GM12878 (cell line): Measurements from ENCODE around the gene PLOD2. TPM values are rescaled to one million over a fixed set of nuclear protein-coding genes. Genes with fewer than 3 reads are reported as not detected.

ENCODE experiments used
- ATAC-seq: fragments of 200-7000 bp; cut with Tn5 transposase; 3 replicates; pipeline ENCODE4 v1.9.1; 2020; ENCODE audit warnings: mild to moderate bottlenecking, moderate library complexity
- BruUV-seq: library from RNA; stranded (reverse); fragments of 400-500 nt; replicated peaks from 2 replicates; lab custom pipeline; 2021; lab: Mats Ljungman, UMichigan
- CTCF ChIA-PET: fragments of 300-600 bp; sonication (Branson Sonifier 250); formaldehyde crosslinking; extraction: SDS; loops from one replicate; lab custom pipeline; 2021; ENCODE audit warnings: inconsistent platforms; lab: Yijun Ruan, JAX
- POLR2A ChIA-PET: fragments of 350-600 bp; formaldehyde crosslinking; extraction: SDS; loops from one replicate; lab custom pipeline; 2021; ENCODE audit warnings: inconsistent platforms; lab: Charles Lee
- RAD21 ChIA-PET: fragments of 300-600 bp; sonication (Branson Sonifier 250); formaldehyde crosslinking; loops from one replicate; lab custom pipeline; 2023; ENCODE audit warnings: antibody characterized with exemption; ENCODE audit not compliant: unreplicated experiment; lab: Charles Lee
- SMC1A ChIA-PET: fragments of 300-600 bp; sonication (Branson Sonifier 250); formaldehyde crosslinking; loops from one replicate; lab custom pipeline; 2023; ENCODE audit not compliant: unreplicated experiment, uncharacterized antibody; lab: Charles Lee
- DNase-seq: peaks from one replicate; pipeline ENCODE4 v3.0.0-alpha.2; 2011; ENCODE audit warnings: low read depth, low spot score
- FAIRE-seq: peaks from 3 replicates; lab custom pipeline; 2011; peaks lifted over from hg19 to GRCh38; lab: Jason Lieb, UNC
- H2AFZ ChIP-seq: 2 replicates; pipeline ENCODE4 v1.6.0; 2011; ENCODE audit warnings: low read depth, low read length, control low read depth; ENCODE audit not compliant: control insufficient read depth
- H3K27ac ChIP-seq: 2 replicates; pipeline ENCODE4 v1.5.1; 2011; ENCODE audit warnings: control low read depth; ENCODE audit not compliant: control insufficient read depth, insufficient read depth
- H3K27me3 ChIP-seq, 2 experiments: replicated peaks in 1 of 2; 2 replicates each; pipeline versions ENCODE4 v1.6.0 to v1.6.1; 2011; ENCODE audit warnings: low read length in 1 of 2; ENCODE audit not compliant: control insufficient read depth in 2 of 2, insufficient read depth in 2 of 2
- H3K36me3 ChIP-seq, 2 experiments: 2 replicates each; pipeline ENCODE4 v1.5.1; 2011; ENCODE audit warnings: low read length in 1 of 2; ENCODE audit not compliant: control insufficient read depth in 2 of 2, insufficient read depth in 2 of 2
- H3K4me1 ChIP-seq: 2 replicates; pipeline ENCODE4 v1.6.1; 2011; ENCODE audit warnings: mild to moderate bottlenecking, low read length, moderate library complexity, mixed read lengths; ENCODE audit not compliant: control insufficient read depth, insufficient read depth
- H3K4me2 ChIP-seq: 2 replicates; pipeline ENCODE4 v1.6.0; 2011; ENCODE audit warnings: control low read depth; ENCODE audit not compliant: control insufficient read depth, insufficient read depth
- H3K4me3 ChIP-seq: fragments of 200-600 bp; sonication (generic); 2 replicates; pipeline ENCODE4 v1.5.1; 2016
- H3K79me2 ChIP-seq: 2 replicates; pipeline ENCODE4 v1.6.0; 2011; ENCODE audit warnings: low read length; ENCODE audit not compliant: control insufficient read depth, insufficient read depth
- H3K9ac ChIP-seq: 2 replicates; pipeline ENCODE4 v1.8.0; 2011; ENCODE audit warnings: low read length, control low read depth, mixed read lengths; ENCODE audit not compliant: control insufficient read depth, insufficient read depth
- H3K9me3 ChIP-seq: replicated peaks from 3 replicates; pipeline ENCODE4 v1.5.1; 2011; ENCODE audit warnings: mild to moderate bottlenecking, low read length; ENCODE audit not compliant: control insufficient read depth, insufficient read depth
- H4K20me1 ChIP-seq: 2 replicates; pipeline ENCODE4 v1.6.0; 2011; ENCODE audit not compliant: control insufficient read depth, insufficient read depth
- ATF3 ChIP-seq: IDR thresholded peaks from 2 replicates; pipeline ENCODE4 v1.6.1; 2011; ENCODE audit warnings: low read depth, mild to moderate bottlenecking, low read length, moderate library complexity, borderline replicate concordance; ENCODE audit errors: extremely low read depth
- CBX5 ChIP-seq: sonication (generic); IDR thresholded peaks from 2 replicates; pipeline ENCODE4 v1.6.1; 2016; ENCODE audit warnings: low read depth, moderate library complexity, mild to moderate bottlenecking, inconsistent platforms
- CHD1 ChIP-seq: IDR thresholded peaks from 2 replicates; pipeline ENCODE4 v1.6.1; 2012; ENCODE audit warnings: low read depth, low read length, improper control_type of control experiment
- JUNB ChIP-seq: IDR thresholded peaks from 2 replicates; pipeline ENCODE4 v1.6.1; 2016; ENCODE audit warnings: antibody characterized with exemption, mild to moderate bottlenecking
- NR2F1 ChIP-seq: fragments of 450-650 bp; conservative IDR thresholded peaks from 2 replicates; pipeline ENCODE4 v1.6.1; 2017; ENCODE audit warnings: mild to moderate bottlenecking
- TCF12 ChIP-seq: IDR thresholded peaks from 2 replicates; pipeline ENCODE4 v1.6.1; 2011; ENCODE audit warnings: low read depth, mild to moderate bottlenecking, low read length
- USF1 ChIP-seq: IDR thresholded peaks from 2 replicates; pipeline ENCODE4 v1.6.1; 2011; ENCODE audit warnings: borderline replicate concordance, low read depth, mild to moderate bottlenecking, moderate library complexity, mixed read lengths, low read length; ENCODE audit not compliant: insufficient read depth; ENCODE audit errors: extremely low read length
- WGBS: methylation state at CpG from one replicate; pipeline ENCODE4 v1.1.6; 2016; ENCODE audit warnings: low lambda C conversion rate; ENCODE audit not compliant: insufficient replicate concordance, insufficient coverage; ENCODE audit errors: missing lambda C conversion rate; 5-methylcytosine and 5-hydroxymethylcytosine counted together
- in situ Hi-C: fragments of 300-500 bp; cut with MboI; formaldehyde crosslinking; loops from 9 replicates; pipeline ENCODE4 v1.14.3; 2018; ENCODE audit warnings: mixed read lengths
- intact Hi-C: fragments of 100-400 bp; cut with micrococcal nuclease; formaldehyde crosslinking; loops from one replicate; pipeline ENCODE4 v1.14.2; 2022; ENCODE audit not compliant: unreplicated experiment
- polyA plus RNA-seq, 11 experiments: library from polyadenylated mRNA; depleted of rRNA in 4 of 11; unstranded in 6 of 11; stranded (reverse) in 5 of 11; fragments of >200 nt; fragmentation: Nextera tagmentation in 4 of 11; fragmentation: Illumina TruSeq in 1 of 11; extraction: Ambion mirVana in 4 of 11; extraction: Trizol in 1 of 11; gene quantifications; 1 replicate in 1 of 11; 2 replicates in 10 of 11; pipeline versions ENCODE4 v1.2.1 to v1.2.3, GENCODE V29; 2011 to 2016; ENCODE audit warnings: inconsistent platforms in 2 of 11, missing spikeins in 2 of 11, low read depth in 1 of 11
- total RNA-seq, 4 experiments: library from RNA; depleted of rRNA in 3 of 4; stranded (reverse); fragments of >200 nt in 3 of 4; fragmentation: Illumina TruSeq in 1 of 4; extraction: Trizol in 1 of 4; gene quantifications; 2 replicates each; pipeline versions ENCODE4 v1.2.1 to v1.2.3, GENCODE V29; 2013 to 2021
- TF ChIP-seq, protein P1 (sequence below): fragments of 450-650 bp; formaldehyde crosslinking; IDR thresholded peaks from 2 replicates; pipeline ENCODE4 v1.4.0; 2020; ENCODE audit warnings: mild to moderate bottlenecking, moderate library complexity
- TF ChIP-seq, protein P2 (sequence below): fragments of 450-650 bp; IDR thresholded peaks from 2 replicates; pipeline ENCODE4 v1.6.1; 2017; ENCODE audit warnings: mild to moderate bottlenecking, low read depth, inconsistent platforms; ENCODE audit not compliant: poor library complexity, severe bottlenecking
- TF ChIP-seq, protein P3 (sequence below): fragments of 450-650 bp; IDR thresholded peaks from 2 replicates; pipeline ENCODE4 v1.6.1; 2016; ENCODE audit warnings: mild to moderate bottlenecking, moderate library complexity, borderline replicate concordance
- TF ChIP-seq, protein P4 (sequence below): IDR thresholded peaks from 2 replicates; pipeline ENCODE4 v1.6.1; 2012; ENCODE audit warnings: low read depth, low read length, improper control_type of control experiment

The PLOD2 gene
- total and polyA plus RNA-seq, 10 of the 15 experiments (the other 5 are each of a cell fraction or from before 2014, with no cell fraction given), result 0.03 to 0.56 (median 0.33) TPM; not detected in 4

DNA sequence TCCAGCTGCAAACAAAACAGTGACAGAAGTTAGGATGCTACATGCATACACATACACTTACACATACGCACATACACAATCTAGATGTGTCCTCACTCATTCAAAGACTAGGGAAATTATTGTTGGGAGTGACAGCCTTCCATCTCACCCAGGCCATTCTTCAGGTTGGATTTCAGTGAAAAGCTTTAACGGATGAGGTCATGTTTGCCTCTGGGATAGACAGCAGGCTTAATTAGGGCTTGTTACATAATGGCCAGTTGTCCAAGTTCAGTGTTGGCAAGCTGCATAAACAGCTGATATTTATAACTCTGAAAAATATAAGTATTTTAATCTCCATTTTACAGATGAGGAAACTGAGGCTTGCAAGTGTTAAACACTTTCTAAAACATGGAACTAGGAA, 35.8 kb upstream of the PLOD2 start:
- CTCF ChIA-PET, result interaction anchor here (0.8 to 2.1 kb wide), 2 partner anchors 7 to 9 kb away, joined by 3 to 7 read pairs; no protein-coding TSS in a partner anchor
- POLR2A ChIA-PET, result no interaction called here
- H3K4me2 ChIP-seq, result no peak overlapping the region
- H3K36me3 ChIP-seq, result no peaks in the 10 kb centered on the region
- H3K79me2 ChIP-seq, result no peaks in the 10 kb centered on the region
- no peaks in the 10 kb centered on the region for H3K9me3 ChIP-seq
- FAIRE-seq, result no peak
- H3K4me1 ChIP-seq, result no peaks in the 10 kb centered on the region
- no peak overlapping the region for H2AFZ ChIP-seq
- no peaks in the 10 kb centered on the region for H3K27me3 ChIP-seq
- in situ Hi-C loops (loop anchor here (25.0 kb wide), 1 partner anchor 409 kb away; no protein-coding TSS in a partner anchor), intact Hi-C loops (no loop called here)
- 35% methylated on average over 2 of the region's 2 CpGs for WGBS
- DNase-seq, result no peak
- H3K4me3 ChIP-seq, result no peak overlapping the region
- BruUV-seq, result no TSS peak
- H3K9ac ChIP-seq, result no peak overlapping the region
- no peaks in the 10 kb centered on the region for H4K20me1 ChIP-seq
- RAD21 ChIA-PET, result no interaction called here
- SMC1A ChIA-PET, result interaction anchor here (1.4 kb wide), 1 partner anchor 13 kb away, joined by 5 read pairs; no protein-coding TSS in a partner anchor
- no peak for ATAC-seq
- H3K27ac ChIP-seq, result no peak overlapping the region
- TF ChIP-seq, protein P1, sequence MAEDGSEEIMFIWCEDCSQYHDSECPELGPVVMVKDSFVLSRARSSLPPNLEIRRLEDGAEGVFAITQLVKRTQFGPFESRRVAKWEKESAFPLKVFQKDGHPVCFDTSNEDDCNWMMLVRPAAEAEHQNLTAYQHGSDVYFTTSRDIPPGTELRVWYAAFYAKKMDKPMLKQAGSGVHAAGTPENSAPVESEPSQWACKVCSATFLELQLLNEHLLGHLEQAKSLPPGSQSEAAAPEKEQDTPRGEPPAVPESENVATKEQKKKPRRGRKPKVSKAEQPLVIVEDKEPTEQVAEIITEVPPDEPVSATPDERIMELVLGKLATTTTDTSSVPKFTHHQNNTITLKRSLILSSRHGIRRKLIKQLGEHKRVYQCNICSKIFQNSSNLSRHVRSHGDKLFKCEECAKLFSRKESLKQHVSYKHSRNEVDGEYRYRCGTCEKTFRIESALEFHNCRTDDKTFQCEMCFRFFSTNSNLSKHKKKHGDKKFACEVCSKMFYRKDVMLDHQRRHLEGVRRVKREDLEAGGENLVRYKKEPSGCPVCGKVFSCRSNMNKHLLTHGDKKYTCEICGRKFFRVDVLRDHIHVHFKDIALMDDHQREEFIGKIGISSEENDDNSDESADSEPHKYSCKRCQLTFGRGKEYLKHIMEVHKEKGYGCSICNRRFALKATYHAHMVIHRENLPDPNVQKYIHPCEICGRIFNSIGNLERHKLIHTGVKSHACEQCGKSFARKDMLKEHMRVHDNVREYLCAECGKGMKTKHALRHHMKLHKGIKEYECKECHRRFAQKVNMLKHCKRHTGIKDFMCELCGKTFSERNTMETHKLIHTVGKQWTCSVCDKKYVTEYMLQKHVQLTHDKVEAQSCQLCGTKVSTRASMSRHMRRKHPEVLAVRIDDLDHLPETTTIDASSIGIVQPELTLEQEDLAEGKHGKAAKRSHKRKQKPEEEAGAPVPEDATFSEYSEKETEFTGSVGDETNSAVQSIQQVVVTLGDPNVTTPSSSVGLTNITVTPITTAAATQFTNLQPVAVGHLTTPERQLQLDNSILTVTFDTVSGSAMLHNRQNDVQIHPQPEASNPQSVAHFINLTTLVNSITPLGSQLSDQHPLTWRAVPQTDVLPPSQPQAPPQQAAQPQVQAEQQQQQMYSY (CRISPR knock-in tag), result no peak
- TF ChIP-seq, protein P2, sequence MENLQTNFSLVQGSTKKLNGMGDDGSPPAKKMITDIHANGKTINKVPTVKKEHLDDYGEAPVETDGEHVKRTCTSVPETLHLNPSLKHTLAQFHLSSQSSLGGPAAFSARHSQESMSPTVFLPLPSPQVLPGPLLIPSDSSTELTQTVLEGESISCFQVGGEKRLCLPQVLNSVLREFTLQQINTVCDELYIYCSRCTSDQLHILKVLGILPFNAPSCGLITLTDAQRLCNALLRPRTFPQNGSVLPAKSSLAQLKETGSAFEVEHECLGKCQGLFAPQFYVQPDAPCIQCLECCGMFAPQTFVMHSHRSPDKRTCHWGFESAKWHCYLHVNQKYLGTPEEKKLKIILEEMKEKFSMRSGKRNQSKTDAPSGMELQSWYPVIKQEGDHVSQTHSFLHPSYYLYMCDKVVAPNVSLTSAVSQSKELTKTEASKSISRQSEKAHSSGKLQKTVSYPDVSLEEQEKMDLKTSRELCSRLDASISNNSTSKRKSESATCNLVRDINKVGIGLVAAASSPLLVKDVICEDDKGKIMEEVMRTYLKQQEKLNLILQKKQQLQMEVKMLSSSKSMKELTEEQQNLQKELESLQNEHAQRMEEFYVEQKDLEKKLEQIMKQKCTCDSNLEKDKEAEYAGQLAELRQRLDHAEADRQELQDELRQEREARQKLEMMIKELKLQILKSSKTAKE, result no peak
- TF ChIP-seq USF1 (no peak), CHD1 (no peak), JUNB (no peak), TCF12 (no peak), CBX5 (no peak), ATF3 (no peak), NR2F1 (no peak)
- TF ChIP-seq, protein P3, sequence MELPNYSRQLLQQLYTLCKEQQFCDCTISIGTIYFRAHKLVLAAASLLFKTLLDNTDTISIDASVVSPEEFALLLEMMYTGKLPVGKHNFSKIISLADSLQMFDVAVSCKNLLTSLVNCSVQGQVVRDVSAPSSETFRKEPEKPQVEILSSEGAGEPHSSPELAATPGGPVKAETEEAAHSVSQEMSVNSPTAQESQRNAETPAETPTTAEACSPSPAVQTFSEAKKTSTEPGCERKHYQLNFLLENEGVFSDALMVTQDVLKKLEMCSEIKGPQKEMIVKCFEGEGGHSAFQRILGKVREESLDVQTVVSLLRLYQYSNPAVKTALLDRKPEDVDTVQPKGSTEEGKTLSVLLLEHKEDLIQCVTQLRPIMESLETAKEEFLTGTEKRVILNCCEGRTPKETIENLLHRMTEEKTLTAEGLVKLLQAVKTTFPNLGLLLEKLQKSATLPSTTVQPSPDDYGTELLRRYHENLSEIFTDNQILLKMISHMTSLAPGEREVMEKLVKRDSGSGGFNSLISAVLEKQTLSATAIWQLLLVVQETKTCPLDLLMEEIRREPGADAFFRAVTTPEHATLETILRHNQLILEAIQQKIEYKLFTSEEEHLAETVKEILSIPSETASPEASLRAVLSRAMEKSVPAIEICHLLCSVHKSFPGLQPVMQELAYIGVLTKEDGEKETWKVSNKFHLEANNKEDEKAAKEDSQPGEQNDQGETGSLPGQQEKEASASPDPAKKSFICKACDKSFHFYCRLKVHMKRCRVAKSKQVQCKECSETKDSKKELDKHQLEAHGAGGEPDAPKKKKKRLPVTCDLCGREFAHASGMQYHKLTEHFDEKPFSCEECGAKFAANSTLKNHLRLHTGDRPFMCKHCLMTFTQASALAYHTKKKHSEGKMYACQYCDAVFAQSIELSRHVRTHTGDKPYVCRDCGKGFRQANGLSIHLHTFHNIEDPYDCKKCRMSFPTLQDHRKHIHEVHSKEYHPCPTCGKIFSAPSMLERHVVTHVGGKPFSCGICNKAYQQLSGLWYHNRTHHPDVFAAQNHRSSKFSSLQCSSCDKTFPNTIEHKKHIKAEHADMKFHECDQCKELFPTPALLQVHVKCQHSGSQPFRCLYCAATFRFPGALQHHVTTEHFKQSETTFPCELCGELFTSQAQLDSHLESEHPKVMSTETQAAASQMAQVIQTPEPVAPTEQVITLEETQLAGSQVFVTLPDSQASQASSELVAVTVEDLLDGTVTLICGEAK, result no peak
- TF ChIP-seq, protein P4, sequence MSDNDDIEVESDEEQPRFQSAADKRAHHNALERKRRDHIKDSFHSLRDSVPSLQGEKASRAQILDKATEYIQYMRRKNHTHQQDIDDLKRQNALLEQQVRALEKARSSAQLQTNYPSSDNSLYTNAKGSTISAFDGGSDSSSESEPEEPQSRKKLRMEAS, result no peak
